ENCODE data around the gene RPL38. TPM values are rescaled to one million over a fixed set of nuclear protein-coding genes. Genes with fewer than 3 reads are reported as not detected.

The RPL38 gene
- total and polyA plus RNA-seq, 12 donors, result 661 to 2,186 (median 739) TPM

DNA sequence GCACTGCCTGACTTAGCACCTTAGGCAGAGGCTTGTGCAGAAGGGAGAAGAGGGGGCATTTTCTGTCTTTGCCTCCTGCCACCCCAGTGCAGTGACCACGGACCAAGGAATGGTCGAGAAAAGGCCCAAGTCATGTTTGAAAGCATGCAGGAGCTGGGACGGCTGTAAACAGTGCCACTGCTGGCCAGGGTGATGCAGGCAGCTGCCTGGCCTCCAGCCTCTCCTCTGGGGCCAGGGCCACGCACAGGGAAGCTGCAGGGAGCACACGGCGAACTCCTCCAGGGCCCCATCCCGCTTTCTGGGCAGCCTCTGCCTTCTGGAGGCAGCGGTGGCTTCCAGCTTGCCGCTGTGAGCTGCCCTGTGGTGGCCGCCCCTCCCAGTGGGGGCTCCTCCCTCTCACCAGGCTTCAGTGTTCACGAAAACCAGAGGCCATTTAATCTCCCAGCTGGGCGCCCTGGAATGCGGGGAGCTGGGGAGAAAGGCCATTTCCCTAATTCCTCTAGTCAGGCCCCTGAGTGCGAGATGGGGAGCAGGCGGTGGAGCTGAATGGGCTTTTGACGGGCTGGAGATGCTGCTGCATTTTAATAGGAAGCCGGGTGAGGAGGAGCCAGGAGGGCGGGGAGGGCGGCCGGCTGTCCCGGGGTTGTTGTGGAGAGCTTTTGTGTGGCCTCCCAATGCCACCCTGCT is 41.8 kb downstream of the RPL38 start:
- 79 to 85% methylated on average over 21 of the region's 21 CpGs for WGBS, 2 donors
- peaks cover 14 to 48% (median 38%) of the 10 kb centered on the region in 9 donors for H3K4me1 ChIP-seq
- no peak for ATAC-seq
- H3K27me3 ChIP-seq, result no peaks in the 10 kb centered on the region
- no peak overlapping the region for H3K27ac ChIP-seq
- no peak overlapping the region for H3K4me3 ChIP-seq
- intact Hi-C loops (cut with DNase I), result loop anchor here in 2 of 10 donors (2.0 to 5.0 kb wide), 2 partner anchors 30 to 37 kb away; no protein-coding TSS in a partner anchor
- no peaks in the 10 kb centered on the region for H3K9me3 ChIP-seq
- TF ChIP-seq, protein P1, sequence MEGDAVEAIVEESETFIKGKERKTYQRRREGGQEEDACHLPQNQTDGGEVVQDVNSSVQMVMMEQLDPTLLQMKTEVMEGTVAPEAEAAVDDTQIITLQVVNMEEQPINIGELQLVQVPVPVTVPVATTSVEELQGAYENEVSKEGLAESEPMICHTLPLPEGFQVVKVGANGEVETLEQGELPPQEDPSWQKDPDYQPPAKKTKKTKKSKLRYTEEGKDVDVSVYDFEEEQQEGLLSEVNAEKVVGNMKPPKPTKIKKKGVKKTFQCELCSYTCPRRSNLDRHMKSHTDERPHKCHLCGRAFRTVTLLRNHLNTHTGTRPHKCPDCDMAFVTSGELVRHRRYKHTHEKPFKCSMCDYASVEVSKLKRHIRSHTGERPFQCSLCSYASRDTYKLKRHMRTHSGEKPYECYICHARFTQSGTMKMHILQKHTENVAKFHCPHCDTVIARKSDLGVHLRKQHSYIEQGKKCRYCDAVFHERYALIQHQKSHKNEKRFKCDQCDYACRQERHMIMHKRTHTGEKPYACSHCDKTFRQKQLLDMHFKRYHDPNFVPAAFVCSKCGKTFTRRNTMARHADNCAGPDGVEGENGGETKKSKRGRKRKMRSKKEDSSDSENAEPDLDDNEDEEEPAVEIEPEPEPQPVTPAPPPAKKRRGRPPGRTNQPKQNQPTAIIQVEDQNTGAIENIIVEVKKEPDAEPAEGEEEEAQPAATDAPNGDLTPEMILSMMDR (IDR thresholded peaks at IDR 0.05), result no peak
- peaks cover 0 to 24% (median 0%) of the 10 kb centered on the region in 9 donors for H3K36me3 ChIP-seq
- no peak for DNase-seq

DNA sequence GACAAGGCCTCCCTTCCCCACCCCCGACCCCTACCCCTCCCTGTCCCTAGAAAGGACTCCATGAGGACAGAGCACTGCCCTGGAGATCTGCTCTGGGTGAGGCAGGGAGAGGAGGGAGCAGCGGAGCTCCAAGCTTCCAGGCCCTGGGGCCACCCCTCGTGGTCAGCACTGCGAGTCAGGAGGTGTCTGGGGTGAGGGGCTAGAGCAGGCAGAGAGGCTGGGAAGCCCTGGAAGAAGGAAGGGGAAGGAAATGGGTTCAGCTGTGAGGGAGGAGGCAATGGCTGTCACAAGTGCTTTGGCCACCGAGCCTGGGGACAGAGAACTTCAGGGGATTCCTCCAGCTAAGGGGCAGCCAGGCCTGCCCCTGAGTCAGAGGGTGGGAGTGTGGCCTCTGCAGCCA is 42.4 kb downstream of the RPL38 start:
- Histone ChIP-seq H3K9me3 (no peaks in the 10 kb centered on the region), H3K27me3 (no peaks in the 10 kb centered on the region), H3K4me3 (no peak overlapping the region), H3K4me1 (peaks cover 12 to 42% (median 32%) of the 10 kb centered on the region in 9 donors), H3K27ac (no peak overlapping the region), H3K36me3 (peaks cover 0 to 29% (median 0%) of the 10 kb centered on the region in 9 donors)
- 76 to 81% methylated on average over 5 of the region's 5 CpGs for WGBS, 2 donors
- TF ChIP-seq, protein P1 (IDR thresholded peaks at IDR 0.05), result no peak
- ATAC-seq (no peak), DNase-seq (no peak)
- intact Hi-C loops (cut with DNase I), result loop anchor here in 2 of 10 donors (2.0 to 5.0 kb wide), 2 partner anchors 31 to 36 kb away; no protein-coding TSS in a partner anchor

DNA sequence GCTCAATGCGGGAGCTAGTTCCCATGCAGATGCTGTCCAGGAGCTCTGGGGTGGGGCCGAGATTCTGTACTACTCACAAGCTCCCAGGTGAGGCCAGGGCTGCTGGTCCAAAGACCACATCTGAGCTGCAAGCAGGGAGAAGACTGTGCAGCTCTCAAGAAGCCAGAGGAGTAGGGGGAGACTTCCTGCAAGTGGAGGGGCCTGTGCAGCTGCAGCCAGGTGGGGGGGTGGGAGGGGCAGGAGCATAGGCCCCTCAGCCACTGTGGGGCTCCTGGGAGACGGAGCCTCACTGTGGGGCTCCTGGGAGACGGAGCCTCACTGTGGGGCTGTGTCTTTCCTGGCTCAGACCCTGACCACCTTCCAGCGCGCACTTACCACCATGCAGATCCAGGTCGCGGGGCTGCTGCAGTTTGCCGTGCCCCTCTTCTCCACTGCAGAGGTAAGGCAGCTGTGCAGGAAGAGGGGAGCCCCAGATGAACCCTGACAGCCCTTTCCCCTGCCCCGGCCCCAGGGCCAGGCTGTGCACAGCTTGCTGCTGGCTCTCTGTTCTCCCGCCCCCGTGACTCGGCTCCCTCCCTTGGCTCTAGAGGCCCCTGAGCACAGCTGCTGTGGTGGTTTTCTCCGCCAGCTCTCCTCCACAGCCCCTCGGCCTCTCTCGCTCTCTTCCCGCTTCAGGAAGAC is 46.3 kb downstream of the RPL38 start:
- Histone ChIP-seq H3K4me1 (peaks cover 0 to 5% (median 0%) of the 10 kb centered on the region in 9 donors), H3K27ac (no peak overlapping the region), H3K27me3 (no peaks in the 10 kb centered on the region), H3K36me3 (peaks cover 0 to 58% (median 6%) of the 10 kb centered on the region in 9 donors), H3K9me3 (no peaks in the 10 kb centered on the region), H3K4me3 (no peak overlapping the region)
- TF ChIP-seq, protein P1 (IDR thresholded peaks at IDR 0.05), result no peak
- ATAC-seq, result peak in 7 of 8 donors; percentile 11 to 74 (median 59)
- intact Hi-C loops (cut with DNase I), result loop anchor here in 1 of 10 donors (5.0 kb wide), 1 partner anchor 33 kb away; no protein-coding TSS in a partner anchor
- DNase-seq, result peak in 1 of 2 donors; percentile 39
- 74 to 78% methylated on average over 15 to 17 of the region's 17 CpGs for WGBS, 2 donors

DNA sequence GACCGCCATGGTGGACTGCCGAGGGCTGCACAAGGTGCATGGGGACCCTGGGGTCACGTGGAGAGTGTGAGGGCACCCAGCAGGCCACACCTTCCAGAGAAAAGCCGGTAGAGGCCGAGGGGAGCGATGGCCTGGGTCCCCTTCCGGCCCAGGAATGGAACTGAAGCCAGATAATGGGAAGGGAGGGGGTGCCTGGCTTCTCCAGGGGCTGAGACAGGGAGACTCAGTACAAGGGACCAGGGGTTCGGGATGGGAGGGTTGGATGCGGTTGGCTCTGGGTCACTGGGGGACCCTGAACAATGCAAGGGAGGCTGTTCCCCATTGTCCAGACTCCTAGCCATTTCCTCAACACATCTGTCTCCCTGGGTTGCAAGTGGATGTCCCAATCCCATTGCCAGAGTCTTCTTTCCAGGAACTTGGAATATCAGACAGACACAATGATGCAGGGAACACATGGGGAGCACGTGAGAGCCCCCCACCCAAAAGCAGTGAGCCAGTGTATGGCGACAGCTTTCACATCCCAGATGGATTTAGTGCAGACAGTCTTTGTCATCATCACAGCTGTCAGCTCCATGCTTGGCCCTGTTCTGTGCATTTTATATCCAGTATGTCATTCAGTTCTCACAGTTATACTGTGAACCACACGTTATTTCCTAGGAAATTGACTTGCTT is 47.0 kb downstream of the RPL38 start:
- Histone ChIP-seq H3K27ac (no peak overlapping the region), H3K4me3 (no peak overlapping the region), H3K36me3 (peaks cover 0 to 65% (median 14%) of the 10 kb centered on the region in 9 donors), H3K4me1 (no peaks in the 10 kb centered on the region), H3K9me3 (no peaks in the 10 kb centered on the region), H3K27me3 (no peaks in the 10 kb centered on the region)
- TF ChIP-seq, protein P1 (IDR thresholded peaks at IDR 0.05), result no peak
- WGBS, 2 donors, result 75% methylated on average over 12 of the region's 12 CpGs
- ATAC-seq, result peak in 2 of 8 donors; percentile 18 to 21
- intact Hi-C loops (cut with DNase I), result no loop called here
- DNase-seq, result no peak

All from heart right ventricle (tissue), 16 donors.